RKO (cell line): ENCODE results near the gene RUNX2.

Experiments used
- DNase-seq: peaks from one replicate; pipeline ENCODE4 v3.0.0-alpha.2; 2016; ENCODE audit warnings: low spot score

RUNX2 gene

GRCh38 chr6:45433533-45434380 is 105.6 kb downstream of the RUNX2 start:
- DNase-seq: no peak

GRCh38 chr6:45434381-45434700 is 106.2 kb downstream of the RUNX2 start:
- no peak for DNase-seq

GRCh38 chr6:45436544-45437438 is 108.7 kb downstream of the RUNX2 start:
- peak; percentile 96 for DNase-seq

- no peak for DNase-seq
Measured at GRCh38 chr6:45437439-45437815, 109.3 kb downstream of the RUNX2 start.

- no peak for DNase-seq
Measured at GRCh38 chr6:45438151-45438550, 110.0 kb downstream of the RUNX2 start.

- peak; percentile 53 for DNase-seq
Measured at GRCh38 chr6:45438849-45439406, 110.8 kb downstream of the RUNX2 start.

- no peak for DNase-seq
Measured at GRCh38 chr6:45439459-45439858, 111.3 kb downstream of the RUNX2 start.

- DNase-seq: no peak
Measured at GRCh38 chr6:45439861-45440388, 111.8 kb downstream of the RUNX2 start.

GRCh38 chr6:45441851-45442453 is 113.8 kb downstream of the RUNX2 start:
- DNase-seq: no peak

- DNase-seq: no peak
Measured at GRCh38 chr6:45442716-45443115, 114.6 kb downstream of the RUNX2 start.

GRCh38 chr6:45445364-45445748 is 117.2 kb downstream of the RUNX2 start:
- DNase-seq: no peak

GRCh38 chr6:45445749-45446549 is 117.8 kb downstream of the RUNX2 start:
- DNase-seq: peak; percentile 99

- DNase-seq: no peak
Measured at GRCh38 chr6:45447005-45447404, 118.9 kb downstream of the RUNX2 start.

GRCh38 chr6:45447716-45448115 is 119.6 kb downstream of the RUNX2 start:
- DNase-seq: no peak

GRCh38 chr6:45448417-45449389 is 120.6 kb downstream of the RUNX2 start:
- DNase-seq: no peak

GRCh38 chr6:45450132-45450531 is 122.0 kb downstream of the RUNX2 start:
- no peak for DNase-seq

GRCh38 chr6:45450831-45451230 is 122.7 kb downstream of the RUNX2 start:
- no peak for DNase-seq

- DNase-seq: no peak
Measured at GRCh38 chr6:45454008-45454911, 126.1 kb downstream of the RUNX2 start.

- DNase-seq: no peak
Measured at GRCh38 chr6:45455408-45455807, 127.3 kb downstream of the RUNX2 start.
